Heart right ventricle (tissue), 12 donors: Measurements from ENCODE around the gene ADAR. TPM values are rescaled to one million over a fixed set of nuclear protein-coding genes. Genes with fewer than 3 reads are reported as not detected.

ENCODE experiments used
- polyA plus RNA-seq, 2 donors: library from polyadenylated mRNA; stranded (reverse); fragments of 200-250 nt; gene quantifications; one replicate each; pipeline ENCODE4 v1.2.3, GENCODE V29; 2013
- total RNA-seq, 10 donors: library from RNA; stranded (reverse); fragmentation: NEBNext Ultra II Directional in 3 of 10; extraction: Animal tissue kit (Norgen Biotek cat#: 25700) in 3 of 10; gene quantifications; one replicate each; pipeline versions ENCODE4 v1.2.1 to v1.2.4, GENCODE V29; 2021 to 2023
- donor health status: ischemic (EF 13 %, LVEDD 7.1; RV severe dilation, severe dysfunction).
- donor health status: healthy with polysubstance abuse.
- donor health status: DM: no; HTN: yes; CAD: no.
- donor health status: DM: no; HTN: no; CAD: no.
- donor health status: ischemic (EF 25% LVEDD 6.9; RV normal size, moderate dysfunction).
- donor health status: ischemic (EF 25% LVEDD 5.7; RV mildly dilated, moderate dysfunction).
- donor health status: healthy.
- donor health status: nonischemic (EF 11% LVEDD 7.7; RV severe dilation, severe dysfunction).
- donor health status: DM: yes; HTN: yes; CAD: no.
- donor health status: PGD.
- donor health status: ischemic (EF 29% LVEDD 5.4; RV normal size, mild dysfunction).
- donor health status: nonischemic (EF 23%, LVEDD 6.1; RV moderate dilation, normal function).

Gene ADAR
- total and polyA plus RNA-seq, 12 donors, result 15.4 to 103 (median 52.1) TPM

Other genes with a start within 250 kb of the ADAR start
- 10 to 100 TPM in 5 of 10 donors, 1 to 10 TPM in 5; 6.1 to 16.2 (median 10.0) TPM for gene IL6R, start 202.8 kb downstream of the ADAR start, total RNA-seq
- gene IL6R, start 202.8 kb downstream of the ADAR start, polyA plus RNA-seq, result 1 to 10 TPM; 2.9 to 6.2 TPM
- 1 to 10 TPM; 1.1 to 3.8 (median 1.8) TPM for gene TDRD10, start 106.0 kb downstream of the ADAR start, total RNA-seq
- gene TDRD10, start 106.0 kb downstream of the ADAR start, polyA plus RNA-seq, result 10 to 100 TPM in 1 of 2 donors, 1 to 10 TPM in 1; 5.5 to 13.3 TPM
- gene SHE, start 105.8 kb downstream of the ADAR start, total RNA-seq, result 10 to 100 TPM in 7 of 10 donors, 1 to 10 TPM in 3; 7.9 to 19.6 (median 12.5) TPM
- gene SHE, start 105.8 kb downstream of the ADAR start, polyA plus RNA-seq, result 10 to 100 TPM; 13.7 to 19.6 TPM
- gene UBE2Q1, start 49.5 kb downstream of the ADAR start, total RNA-seq, result 10 to 100 TPM; 49.1 to 83.5 (median 59.0) TPM
- 10 to 100 TPM; 19.4 to 28.9 TPM for gene UBE2Q1, start 49.5 kb downstream of the ADAR start, polyA plus RNA-seq
- gene CHRNB2, start 40.4 kb downstream of the ADAR start, total RNA-seq, result under 1 TPM in 3 of 10 donors, not detected in 7; 0.06 to 0.13 (median 0.07) TPM
- gene CHRNB2, start 40.4 kb downstream of the ADAR start, polyA plus RNA-seq, result under 1 TPM in 1 of 2 donors, not detected in 1; 0.03 TPM